Measurements from ENCODE around the gene PEX6.

PEX6 gene

DNA sequence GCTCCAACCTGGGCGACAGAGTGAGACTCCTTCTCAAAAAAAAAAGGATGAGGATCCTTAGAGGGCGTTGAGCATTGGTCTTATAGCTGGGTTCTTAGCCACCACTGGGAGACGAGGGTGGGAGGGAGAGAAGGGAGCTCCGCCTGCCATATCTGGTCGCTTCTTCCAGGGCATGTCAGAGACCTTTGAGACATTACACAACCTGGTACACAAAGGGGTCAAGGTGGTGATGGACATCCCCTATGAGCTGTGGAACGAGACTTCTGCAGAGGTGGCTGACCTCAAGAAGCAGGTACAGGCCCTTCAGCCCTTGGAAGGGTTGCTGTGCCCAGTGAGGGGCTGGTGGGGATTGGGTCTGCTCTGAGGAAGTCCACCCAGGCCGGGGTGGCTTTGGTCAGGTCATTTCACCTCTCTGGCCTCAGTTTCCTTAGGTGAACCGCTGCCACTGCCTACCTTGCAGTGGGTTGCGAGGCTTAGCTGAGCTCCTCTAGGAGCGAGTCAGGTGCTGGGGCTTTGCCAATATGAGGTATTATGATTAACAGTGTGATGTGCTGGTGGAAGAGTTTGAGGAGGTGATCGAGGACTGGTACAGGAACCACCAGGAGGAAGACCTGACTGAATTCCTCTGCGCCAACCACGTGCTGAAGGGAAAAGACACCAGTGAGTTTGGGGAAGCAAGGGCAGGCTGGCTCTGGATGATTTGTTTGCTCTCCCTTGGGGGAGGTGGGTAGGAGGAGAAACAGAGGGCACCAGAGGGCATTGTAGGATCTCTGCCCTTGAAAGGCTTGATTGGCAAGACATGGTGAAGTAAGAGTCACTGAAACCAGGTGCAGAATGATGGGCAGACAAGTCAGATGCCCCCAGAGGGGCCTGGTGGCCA, 41.2 kb downstream of the PEX6 start:
- TF ChIP-seq, protein P1, sequence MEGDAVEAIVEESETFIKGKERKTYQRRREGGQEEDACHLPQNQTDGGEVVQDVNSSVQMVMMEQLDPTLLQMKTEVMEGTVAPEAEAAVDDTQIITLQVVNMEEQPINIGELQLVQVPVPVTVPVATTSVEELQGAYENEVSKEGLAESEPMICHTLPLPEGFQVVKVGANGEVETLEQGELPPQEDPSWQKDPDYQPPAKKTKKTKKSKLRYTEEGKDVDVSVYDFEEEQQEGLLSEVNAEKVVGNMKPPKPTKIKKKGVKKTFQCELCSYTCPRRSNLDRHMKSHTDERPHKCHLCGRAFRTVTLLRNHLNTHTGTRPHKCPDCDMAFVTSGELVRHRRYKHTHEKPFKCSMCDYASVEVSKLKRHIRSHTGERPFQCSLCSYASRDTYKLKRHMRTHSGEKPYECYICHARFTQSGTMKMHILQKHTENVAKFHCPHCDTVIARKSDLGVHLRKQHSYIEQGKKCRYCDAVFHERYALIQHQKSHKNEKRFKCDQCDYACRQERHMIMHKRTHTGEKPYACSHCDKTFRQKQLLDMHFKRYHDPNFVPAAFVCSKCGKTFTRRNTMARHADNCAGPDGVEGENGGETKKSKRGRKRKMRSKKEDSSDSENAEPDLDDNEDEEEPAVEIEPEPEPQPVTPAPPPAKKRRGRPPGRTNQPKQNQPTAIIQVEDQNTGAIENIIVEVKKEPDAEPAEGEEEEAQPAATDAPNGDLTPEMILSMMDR (conservative IDR thresholded peaks at IDR 0.05; ENCODE audit: low read depth, low read length), result no peak
- H3K4me3 ChIP-seq (ENCODE audit: low read depth, low read length), result no peak overlapping the region
- DNase-seq (ENCODE audit: low read depth), result no peak

GRCh38 chr6:42936398-42936797, 42.6 kb downstream of the PEX6 start:
- DNase-seq (ENCODE audit: low read depth), result no peak
- TF ChIP-seq, protein P1 (conservative IDR thresholded peaks at IDR 0.05; ENCODE audit: low read depth, low read length), result no peak
- no peak overlapping the region for H3K4me3 ChIP-seq (ENCODE audit: low read depth, low read length)

DNA sequence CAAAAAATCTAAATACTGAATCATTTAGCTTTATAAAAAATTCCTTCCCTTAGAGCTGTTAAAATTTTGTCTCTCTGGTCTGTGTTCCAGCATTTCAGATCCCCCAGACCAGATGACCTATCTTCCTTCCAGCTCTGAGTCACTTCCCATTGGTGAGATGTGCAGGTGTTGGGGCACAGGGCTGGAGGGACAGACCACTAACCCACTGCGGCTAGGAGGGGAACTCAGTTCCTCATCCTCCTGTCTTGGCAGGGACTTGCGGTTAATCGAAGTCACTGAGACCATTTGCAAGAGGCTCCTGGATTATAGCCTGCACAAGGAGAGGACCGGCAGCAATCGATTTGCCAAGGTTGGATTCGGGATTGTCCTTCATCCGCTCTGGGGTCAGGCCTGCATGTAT, 43.7 kb downstream of the PEX6 start:
- DNase-seq (ENCODE audit: low read depth), result no peak
- no peak overlapping the region for H3K4me3 ChIP-seq (ENCODE audit: low read depth, low read length)

DNA sequence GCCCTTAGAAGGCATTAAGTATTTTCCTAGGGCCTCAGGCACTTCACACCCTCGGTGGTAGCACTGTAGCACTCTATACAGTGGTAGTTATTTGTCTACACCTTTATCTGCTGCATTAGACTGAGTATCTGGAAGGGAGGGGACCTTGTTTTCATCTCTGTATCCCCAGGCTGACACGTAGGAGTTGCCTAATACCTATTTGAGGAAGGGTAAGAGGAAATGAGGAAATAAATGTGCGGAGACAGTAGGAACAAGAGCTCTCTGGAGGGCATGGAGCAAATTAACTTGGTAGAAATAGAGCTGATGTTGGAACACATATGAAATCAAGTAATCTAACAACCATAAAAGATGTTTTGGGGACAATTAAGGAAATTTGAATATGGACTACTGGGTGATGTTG, 45.8 kb downstream of the PEX6 start:
- no peak for DNase-seq (ENCODE audit: low read depth)
- TF ChIP-seq, protein P1 (conservative IDR thresholded peaks at IDR 0.05; ENCODE audit: low read depth, low read length), result no peak
- H3K4me3 ChIP-seq (ENCODE audit: low read depth, low read length), result no peak overlapping the region

More for the DNA sequence above, 43.7 kb downstream of the PEX6 start:
- TF ChIP-seq, protein P1 (conservative IDR thresholded peaks at IDR 0.05; ENCODE audit: low read depth, low read length), result no peak

DNA sequence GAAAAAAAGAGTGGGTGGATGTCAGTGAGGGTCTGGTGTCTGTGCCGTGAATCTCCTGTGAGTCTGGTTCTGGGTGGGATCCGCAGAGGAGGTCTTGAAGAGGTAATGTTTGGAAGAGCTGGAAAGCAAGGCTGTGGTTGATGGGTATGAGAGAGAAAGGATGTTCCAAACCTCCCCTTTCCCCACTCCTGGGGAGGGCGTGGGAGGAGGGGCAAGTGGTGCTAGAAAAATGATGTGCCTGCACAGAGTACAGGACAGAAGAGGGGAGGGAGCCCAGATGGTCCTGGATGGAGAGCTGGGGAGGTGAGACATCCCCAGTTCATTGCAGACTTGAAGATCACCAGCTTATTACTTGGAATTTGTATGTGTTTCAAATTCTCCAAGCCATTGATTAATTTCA, 46.6 kb downstream of the PEX6 start:
- DNase-seq (ENCODE audit: low read depth), result no peak
- no peak overlapping the region for H3K4me3 ChIP-seq (ENCODE audit: low read depth, low read length)
- TF ChIP-seq, protein P1 (conservative IDR thresholded peaks at IDR 0.05; ENCODE audit: low read depth, low read length), result no peak

GRCh38 chr6:42929821-42930360, 49.1 kb downstream of the PEX6 start:
- DNase-seq (ENCODE audit: low read depth), result peak; percentile 80
- peak overlapping the region; percentile 71 for H3K4me3 ChIP-seq (ENCODE audit: low read depth, low read length)
- TF ChIP-seq, protein P1 (conservative IDR thresholded peaks at IDR 0.05; ENCODE audit: low read depth, low read length), result no peak
